Muscle layer of colon (tissue), 2 donors: Measurements from ENCODE around the gene PDE2A.
"Not testable (repeated sequence)": the region's sequence is repeated elsewhere in the genome, so short reads cannot be mapped to it uniquely, and the experiment has no call there.

Experiments
- H3K27ac ChIP-seq: one replicate; pipeline ENCODE4 v1.7.0; 2013; ENCODE audit warnings: low read depth, mild to moderate bottlenecking, low read length, moderate library complexity
- H3K27me3 ChIP-seq, 2 donors: one replicate each; pipeline ENCODE4 v1.7.0; 2013; ENCODE audit warnings: low read length in 2 of 2, mild to moderate bottlenecking in 2 of 2; ENCODE audit not compliant: insufficient read depth in 2 of 2, control insufficient read depth in 1 of 2
- H3K36me3 ChIP-seq: one replicate; pipeline ENCODE4 v1.7.0; 2013; ENCODE audit warnings: mild to moderate bottlenecking, low read length; ENCODE audit not compliant: insufficient read depth
- H3K4me1 ChIP-seq: one replicate; pipeline ENCODE4 v1.7.0; 2013; ENCODE audit warnings: mild to moderate bottlenecking, low read length; ENCODE audit not compliant: insufficient read depth
- H3K4me3 ChIP-seq, 2 donors: one replicate each; pipeline ENCODE4 v1.7.0; 2013; ENCODE audit warnings: low read length in 2 of 2, low read depth in 1 of 2, mild to moderate bottlenecking in 1 of 2, moderate library complexity in 1 of 2
- H3K9ac ChIP-seq: one replicate; pipeline ENCODE4 v1.7.0; 2013; ENCODE audit warnings: low read length
- H3K9me3 ChIP-seq: one replicate; pipeline ENCODE4 v1.7.0; 2013; ENCODE audit warnings: mild to moderate bottlenecking, low read length
- donor health status: abdominal sarcoma.
- donor health status: Adenocarcinoma of cecum.

PDE2A gene

GRCh38 chr11:72576661-72577060 is 97.6 kb downstream of the PDE2A start:
- H3K27ac ChIP-seq = no peak overlapping the region
- H3K27me3 ChIP-seq = no peaks in the 10 kb centered on the region
- H3K9me3 ChIP-seq = no peaks in the 10 kb centered on the region
- H3K9ac ChIP-seq = no peak overlapping the region
- H3K36me3 ChIP-seq = peaks cover 29% of the 10 kb centered on the region
- no peaks in the 10 kb centered on the region for H3K4me1 ChIP-seq
- H3K4me3 ChIP-seq = no peak overlapping the region

- Histone ChIP-seq H3K27me3 (no peaks in the 10 kb centered on the region), H3K27ac (no peak overlapping the region), H3K4me1 (no peaks in the 10 kb centered on the region), H3K9me3 (no peaks in the 10 kb centered on the region), H3K36me3 (peaks cover 24% of the 10 kb centered on the region), H3K4me3 (no peak overlapping the region), H3K9ac (no peak overlapping the region)
Observed at GRCh38 chr11:72576243-72576595, 98.0 kb downstream of the PDE2A start.

GRCh38 chr11:72575533-72576242 is 98.5 kb downstream of the PDE2A start:
- Histone ChIP-seq H3K4me1 (no peaks in the 10 kb centered on the region), H3K36me3 (peaks cover 20% of the 10 kb centered on the region), H3K27ac (no peak overlapping the region), H3K9me3 (no peaks in the 10 kb centered on the region), H3K9ac (no peak overlapping the region), H3K27me3 (no peaks in the 10 kb centered on the region), H3K4me3 (no peak overlapping the region)

GRCh38 chr11:72574548-72575460 is 99.4 kb downstream of the PDE2A start:
- Histone ChIP-seq H3K36me3 (peaks cover 20% of the 10 kb centered on the region), H3K9ac (no peak overlapping the region), H3K4me3 (no peak overlapping the region), H3K27ac (no peak overlapping the region), H3K4me1 (no peaks in the 10 kb centered on the region), H3K9me3 (no peaks in the 10 kb centered on the region), H3K27me3 (no peaks in the 10 kb centered on the region)

GRCh38 chr11:72573855-72574445 is 100.3 kb downstream of the PDE2A start:
- Histone ChIP-seq H3K36me3 (peaks cover 20% of the 10 kb centered on the region), H3K9ac (no peak overlapping the region), H3K9me3 (no peaks in the 10 kb centered on the region), H3K4me1 (no peaks in the 10 kb centered on the region), H3K27ac (no peak overlapping the region), H3K4me3 (no peak overlapping the region), H3K27me3 (no peaks in the 10 kb centered on the region)

GRCh38 chr11:72573072-72573854 is 101.0 kb downstream of the PDE2A start:
- no peaks in the 10 kb centered on the region for H3K27me3 ChIP-seq
- no peak overlapping the region for H3K4me3 ChIP-seq
- H3K36me3 ChIP-seq = peaks cover 16% of the 10 kb centered on the region
- H3K9ac ChIP-seq = no peak overlapping the region
- H3K27ac ChIP-seq = no peak overlapping the region
- H3K4me1 ChIP-seq = no peaks in the 10 kb centered on the region
- H3K9me3 ChIP-seq = no peaks in the 10 kb centered on the region

- H3K9me3 ChIP-seq, H3K9ac ChIP-seq, H3K27ac ChIP-seq, H3K27me3 ChIP-seq, H3K4me1 ChIP-seq, H3K4me3 ChIP-seq, H3K36me3 ChIP-seq: not testable (repeated sequence)
Observed at GRCh38 chr11:72572540-72572939, 101.7 kb downstream of the PDE2A start.

GRCh38 chr11:72570893-72571661 is 103.1 kb downstream of the PDE2A start:
- Histone ChIP-seq H3K27ac (no peak overlapping the region), H3K4me3 (no peak overlapping the region), H3K9ac (no peak overlapping the region), H3K9me3 (no peaks in the 10 kb centered on the region), H3K27me3 (no peaks in the 10 kb centered on the region), H3K36me3 (no peaks in the 10 kb centered on the region), H3K4me1 (no peaks in the 10 kb centered on the region)

- H3K9me3 ChIP-seq = no peaks in the 10 kb centered on the region
- no peak overlapping the region for H3K9ac ChIP-seq
- no peaks in the 10 kb centered on the region for H3K4me1 ChIP-seq
- no peak overlapping the region for H3K4me3 ChIP-seq
- no peaks in the 10 kb centered on the region for H3K36me3 ChIP-seq
- H3K27ac ChIP-seq = no peak overlapping the region
- no peaks in the 10 kb centered on the region for H3K27me3 ChIP-seq
Observed at GRCh38 chr11:72569966-72570892, 104.0 kb downstream of the PDE2A start.

GRCh38 chr11:72568861-72569260 is 105.4 kb downstream of the PDE2A start:
- Histone ChIP-seq H3K27me3 (no peaks in the 10 kb centered on the region), H3K4me1 (no peaks in the 10 kb centered on the region), H3K9ac (no peak overlapping the region), H3K36me3 (no peaks in the 10 kb centered on the region), H3K27ac (no peak overlapping the region), H3K4me3 (no peak overlapping the region), H3K9me3 (no peaks in the 10 kb centered on the region)
